ENCODE measurements around the gene IQGAP2.
"Not testable (repeated sequence)": the region's sequence is repeated elsewhere in the genome, so short reads cannot be mapped to it uniquely, and the experiment has no call there.

Gene IQGAP2

DNA sequence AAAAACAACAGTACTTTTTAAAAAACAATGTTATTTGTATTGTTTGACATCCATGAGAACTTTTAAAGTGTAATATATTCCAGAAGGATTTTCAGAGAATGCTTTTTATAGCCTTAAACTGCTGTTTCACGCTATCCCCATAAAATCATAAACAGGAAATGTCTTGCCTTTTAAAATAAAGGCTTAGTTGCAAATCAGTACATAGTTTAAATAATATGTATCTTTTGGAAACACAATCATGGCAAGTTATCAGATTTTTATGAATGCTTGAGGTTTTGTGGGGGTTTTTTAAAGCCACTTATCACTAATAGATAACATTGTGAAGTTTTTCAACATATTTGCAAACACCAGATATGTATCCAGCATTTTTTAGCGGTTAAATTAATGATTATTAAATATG is 257.3 kb downstream of the IQGAP2 start:
- no peak for DNase-seq (ENCODE audit: low spot score)

- no peak for DNase-seq (ENCODE audit: low spot score)
These were observed 259.4 kb downstream of the IQGAP2 start for GRCh38 chr5:76662521-76662920.

GRCh38 chr5:76663573-76663972 is 260.5 kb downstream of the IQGAP2 start:
- no peak for DNase-seq (ENCODE audit: low spot score)

- DNase-seq (ENCODE audit: low spot score), result no peak
These were observed 261.0 kb downstream of the IQGAP2 start for GRCh38 chr5:76664079-76664478.

- DNase-seq (ENCODE audit: low spot score), result no peak
These were observed 264.4 kb downstream of the IQGAP2 start for GRCh38 chr5:76667495-76667894.

- DNase-seq (ENCODE audit: low spot score), result no peak
These were observed 266.2 kb downstream of the IQGAP2 start for GRCh38 chr5:76669245-76669644.

DNA sequence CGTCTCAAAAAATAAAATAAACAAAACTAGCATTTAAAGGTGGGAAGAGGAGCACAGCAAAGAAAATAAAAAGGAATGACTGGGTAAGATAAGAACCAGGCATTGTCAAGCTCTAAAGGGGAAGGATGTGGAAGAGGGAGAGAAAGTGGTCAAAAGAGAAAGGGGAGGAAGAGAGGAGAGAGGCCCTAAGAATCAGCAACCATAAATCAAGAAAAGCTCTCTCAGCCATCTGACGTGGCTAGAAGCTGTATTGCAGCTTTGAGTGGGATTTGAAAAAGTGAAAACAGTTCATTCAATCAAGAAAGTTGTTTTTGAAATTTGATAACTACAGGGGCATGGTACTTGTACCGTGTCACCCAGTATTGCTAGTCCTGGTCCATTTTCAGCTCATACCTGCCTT is 267.4 kb downstream of the IQGAP2 start:
- DNase-seq (ENCODE audit: low spot score), result no peak

- no peak for DNase-seq (ENCODE audit: low spot score)
These were observed 269.2 kb downstream of the IQGAP2 start for GRCh38 chr5:76672242-76672641.

DNA sequence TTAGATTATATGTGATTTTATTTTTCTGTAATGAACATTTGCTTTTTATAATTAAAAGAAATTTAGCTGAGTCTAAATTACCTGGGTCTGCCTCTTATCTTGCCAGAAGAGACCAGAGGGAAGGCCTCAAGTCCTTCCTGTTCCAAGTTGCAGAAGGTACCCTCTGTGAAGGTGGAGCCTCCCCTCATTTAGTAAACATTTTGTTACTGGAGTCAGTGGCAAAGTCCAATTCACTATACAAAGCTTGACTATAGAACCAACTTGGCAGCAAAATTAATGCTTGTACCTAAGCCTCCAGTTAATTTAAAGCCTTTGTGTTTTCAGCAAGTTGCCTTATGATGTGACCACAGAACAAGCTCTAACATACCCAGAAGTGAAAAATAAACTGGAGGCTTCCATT is 270.0 kb downstream of the IQGAP2 start:
- DNase-seq (ENCODE audit: low spot score), result no peak

DNA sequence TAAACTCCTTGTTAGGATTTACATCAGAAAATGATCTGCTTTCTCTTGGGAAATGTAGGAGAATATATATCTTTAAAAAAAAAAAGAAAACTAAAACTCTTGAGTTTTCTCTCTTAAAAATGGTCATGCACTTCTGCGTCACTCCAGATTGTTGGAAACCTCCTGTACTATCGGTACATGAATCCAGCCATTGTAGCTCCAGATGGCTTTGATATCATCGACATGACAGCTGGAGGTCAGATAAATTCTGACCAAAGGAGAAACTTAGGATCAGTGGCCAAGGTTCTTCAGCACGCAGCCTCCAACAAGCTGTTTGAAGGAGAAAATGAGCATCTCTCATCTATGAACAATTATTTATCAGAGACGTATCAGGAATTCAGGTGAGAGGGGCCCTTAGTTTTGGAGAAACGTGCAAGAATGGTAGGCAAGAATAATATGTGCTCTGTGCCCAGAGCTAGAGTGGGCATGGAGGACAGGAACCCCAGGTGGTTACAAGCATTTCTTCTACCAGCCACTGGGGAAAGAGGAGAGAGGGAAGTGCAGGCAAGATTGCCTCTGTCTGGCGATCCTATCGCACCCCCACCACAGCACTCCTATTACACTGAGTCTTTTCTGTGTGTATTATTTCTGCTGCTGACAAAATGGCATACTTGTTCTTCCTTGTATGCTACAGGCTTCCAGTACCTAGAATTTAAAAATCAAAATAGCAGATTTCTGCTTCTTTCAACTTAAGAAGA is 271.4 kb downstream of the IQGAP2 start:
- DNase-seq (ENCODE audit: low spot score), result no peak

- no peak for DNase-seq (ENCODE audit: low spot score)
These were observed 272.3 kb downstream of the IQGAP2 start for GRCh38 chr5:76675364-76675763.

DNA sequence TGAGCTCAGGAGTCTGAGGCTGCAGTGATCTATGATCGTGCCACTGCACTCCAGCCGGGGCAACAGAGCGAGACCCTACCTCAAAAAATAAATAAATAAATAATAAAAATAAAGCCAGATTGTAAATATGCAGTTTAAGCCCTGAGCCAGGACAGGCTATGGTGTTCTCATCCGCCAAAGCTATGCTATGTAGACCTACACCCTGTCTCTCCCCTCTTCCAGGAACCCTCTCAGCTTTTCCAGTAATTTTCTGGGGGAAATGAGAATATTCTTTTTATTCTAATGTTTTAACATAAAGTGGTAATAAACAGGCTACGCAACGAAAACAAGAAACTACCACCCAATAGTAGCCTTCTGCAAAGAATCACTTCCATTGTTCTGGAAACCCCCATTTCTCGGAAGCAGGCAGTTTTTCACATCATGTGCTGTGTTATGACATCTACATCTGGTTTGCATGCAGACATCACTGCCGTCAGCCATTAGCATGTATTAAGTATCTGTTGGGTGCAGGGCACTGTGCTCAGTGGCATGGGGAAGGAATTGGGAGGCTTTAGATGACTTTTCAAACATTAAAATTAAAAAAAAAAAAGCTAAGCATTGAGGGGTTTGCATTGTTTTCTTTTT is 274.9 kb downstream of the IQGAP2 start:
- no peak for DNase-seq (ENCODE audit: low spot score)

DNA sequence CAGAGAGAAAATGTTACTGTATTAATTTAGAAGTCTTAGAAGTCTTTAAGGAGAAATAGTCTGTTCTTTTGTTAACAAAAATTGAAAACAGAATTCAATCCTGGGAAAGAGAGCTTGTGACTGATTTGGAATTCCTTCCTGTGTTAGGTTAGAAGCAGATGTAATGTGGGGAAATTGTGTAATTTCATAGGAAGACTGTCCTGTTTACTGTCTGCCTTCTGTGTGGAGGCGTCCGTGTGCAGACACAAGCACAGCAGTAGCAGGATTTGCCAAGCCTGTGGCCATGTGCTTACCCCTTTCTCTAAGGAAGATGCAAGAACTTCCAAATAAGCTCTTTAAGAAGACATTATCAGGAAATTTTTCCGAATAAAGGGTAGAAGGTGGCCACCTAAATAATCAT is 276.1 kb downstream of the IQGAP2 start:
- DNase-seq (ENCODE audit: low spot score), result no peak

DNA sequence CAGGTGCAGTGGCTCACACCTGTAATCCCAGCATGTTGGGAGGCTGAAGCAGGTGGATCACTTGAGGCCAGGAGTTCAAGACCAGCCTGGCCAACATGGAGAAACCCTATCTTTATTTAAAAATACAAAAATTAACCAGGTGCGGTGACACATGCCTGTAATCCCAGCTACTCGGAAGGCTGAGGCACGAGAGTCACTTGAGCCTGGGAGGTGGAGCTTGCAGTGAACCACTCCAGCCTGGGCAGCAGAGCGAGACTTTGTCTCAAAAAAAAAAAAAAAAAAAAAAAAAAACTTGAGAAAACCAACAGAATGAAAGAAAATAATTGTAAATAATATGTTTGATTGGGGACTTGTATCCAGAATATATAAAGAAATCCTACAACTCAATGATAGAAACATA is 277.7 kb downstream of the IQGAP2 start:
- DNase-seq (ENCODE audit: low spot score), result not testable (repeated sequence)

GRCh38 chr5:76681287-76681686 is 278.2 kb downstream of the IQGAP2 start:
- DNase-seq (ENCODE audit: low spot score), result no peak

DNA sequence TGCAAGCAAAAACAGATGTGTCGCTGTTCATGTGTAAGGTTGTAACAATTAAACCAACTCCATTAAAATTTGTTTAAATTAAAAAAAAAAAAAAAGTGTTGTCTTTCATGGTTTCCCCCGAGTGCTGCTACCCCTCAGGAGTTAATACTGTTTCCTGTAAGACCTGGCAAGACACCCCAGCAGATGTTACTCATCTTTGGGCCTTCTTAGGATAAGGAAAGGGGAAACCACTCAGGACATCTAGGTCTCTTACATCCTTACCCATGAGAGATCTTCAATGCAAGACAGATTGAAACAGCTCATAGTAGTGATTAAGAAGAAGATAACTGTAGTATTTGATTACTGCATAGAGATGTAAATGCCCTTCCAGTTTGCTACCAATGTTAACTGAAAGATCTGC is 279.3 kb downstream of the IQGAP2 start:
- DNase-seq (ENCODE audit: low spot score), result no peak

DNA sequence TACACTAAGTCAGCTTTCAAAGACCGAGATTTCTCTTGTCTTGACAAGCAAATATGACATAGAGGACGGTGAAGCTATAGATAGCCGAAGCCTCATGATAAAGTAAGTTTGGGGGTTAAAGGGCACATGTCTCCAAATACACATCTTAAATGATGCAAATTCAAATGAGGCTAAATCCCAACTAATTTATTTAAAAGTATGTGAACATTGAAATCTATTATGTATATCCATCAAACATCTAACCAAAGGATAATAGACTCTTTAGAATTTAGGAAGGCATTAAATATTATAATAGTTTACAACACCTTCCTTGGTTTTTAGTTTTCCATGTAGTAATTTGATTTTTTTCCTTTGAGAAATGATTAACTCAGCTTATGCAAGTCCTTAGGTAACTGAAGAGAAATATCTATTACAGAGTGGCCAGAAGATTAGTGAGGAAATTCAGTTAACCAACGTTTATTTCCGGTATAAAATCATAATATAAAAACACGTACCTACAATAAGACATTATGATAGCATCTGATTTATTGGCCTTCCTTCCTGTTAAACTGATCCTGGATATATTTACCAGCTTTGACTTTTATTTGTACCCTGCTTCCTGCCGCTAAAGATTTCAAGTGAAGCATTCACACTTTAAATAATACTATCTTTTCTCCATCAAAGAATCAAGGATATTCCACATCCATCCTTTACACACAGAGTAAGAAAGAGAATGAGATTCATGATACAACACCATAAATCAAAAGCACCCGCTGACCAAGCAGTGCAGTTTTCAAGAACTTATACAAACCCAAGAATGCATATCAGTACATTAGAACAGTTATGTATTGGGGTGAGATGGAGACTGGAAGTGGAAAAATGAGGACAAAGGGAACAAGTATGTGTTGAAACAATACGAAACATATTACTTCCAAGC is 281.0 kb downstream of the IQGAP2 start:
- DNase-seq (ENCODE audit: low spot score), result no peak

DNA sequence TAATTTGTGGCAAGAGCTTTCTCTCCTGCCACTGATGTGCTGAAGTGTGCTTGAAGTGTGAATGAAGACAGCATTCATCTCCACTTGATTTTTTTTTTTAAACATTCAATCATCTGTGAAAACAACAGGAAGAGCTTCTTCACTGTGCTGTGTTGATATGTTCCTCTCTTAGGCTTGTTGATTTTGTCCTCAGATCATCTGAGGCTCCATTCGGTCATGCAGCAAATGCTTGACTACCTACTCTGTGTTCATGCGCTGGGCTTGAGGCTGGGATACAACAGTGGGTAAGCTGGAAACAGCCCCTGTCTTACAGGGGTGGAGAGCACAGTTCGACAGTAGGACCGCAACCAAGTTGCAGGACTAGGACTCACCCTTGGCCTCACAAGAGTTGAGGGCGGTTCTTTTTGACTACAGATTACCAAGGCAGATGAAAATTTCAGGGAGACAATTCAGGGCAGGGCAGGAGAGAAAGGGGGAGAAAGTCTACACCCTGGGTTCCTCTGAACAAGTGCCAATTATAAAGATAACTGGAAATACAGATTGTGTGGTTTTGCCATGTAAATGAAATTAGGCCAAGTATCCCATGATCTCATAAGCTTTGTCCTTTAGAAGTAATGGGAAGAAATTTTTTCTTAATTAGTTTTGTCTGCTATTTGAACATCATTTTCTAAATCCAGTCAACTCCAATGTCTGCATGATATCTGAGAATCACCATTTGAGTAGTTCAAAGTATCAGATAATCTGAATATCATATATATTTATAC is 281.9 kb downstream of the IQGAP2 start:
- no peak for DNase-seq (ENCODE audit: low spot score)

GRCh38 chr5:76685704-76686103 is 282.6 kb downstream of the IQGAP2 start:
- no peak for DNase-seq (ENCODE audit: low spot score)

GRCh38 chr5:76688212-76688611 is 285.1 kb downstream of the IQGAP2 start:
- DNase-seq (ENCODE audit: low spot score), result no peak

DNA sequence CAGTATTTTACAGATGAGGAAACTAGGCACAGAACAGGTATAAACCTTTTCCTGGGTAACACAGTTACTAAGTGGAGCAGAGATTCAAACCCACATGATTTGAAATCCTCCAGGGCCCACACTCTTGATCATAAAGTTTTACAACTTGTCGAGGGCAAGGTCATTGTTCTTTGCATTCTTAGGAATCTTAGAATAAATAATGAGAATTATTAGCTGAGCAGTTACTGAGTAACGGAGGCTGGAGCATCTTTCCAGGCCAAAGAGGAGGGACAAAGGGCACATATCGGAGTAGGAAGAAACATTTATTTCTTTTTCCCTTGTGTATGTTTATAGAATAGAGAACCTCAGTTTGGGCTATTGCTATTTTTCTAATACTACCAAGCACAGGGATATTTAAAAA is 285.8 kb downstream of the IQGAP2 start:
- DNase-seq (ENCODE audit: low spot score), result no peak

All from LoVo (cell line).